C4-2B (cell line): ENCODE data around the gene PCSK5.

Source experiments
- CTCF ChIP-seq: fragments of 450-650 bp; conservative IDR thresholded peaks from 2 replicates; pipeline ENCODE4 v1.5.1; 2017; ENCODE audit warnings: mild to moderate bottlenecking
- ZFX ChIP-seq: fragments of 450-650 bp; IDR thresholded peaks from 2 replicates; pipeline ENCODE4 v1.6.1; 2017

GRCh38 chr9:76316069-76316468, 425.6 kb downstream of the PCSK5 start:
- TF ChIP-seq CTCF: no peak
- no peak for TF ChIP-seq ZFX
